Cardiac fibroblast (primary cell): ENCODE data around the gene GALNT18.

Source experiments
- DNase-seq, 2 donors: peaks; one replicate each; pipeline versions ENCODE4 v3.0.0 to v3.0.0-alpha.2; 2010; ENCODE audit warnings: low read depth in 2 of 2
- H3K4me3 ChIP-seq, 2 donors: replicated peaks in 1 of 2; 1 replicate in 1 of 2; 2 replicates in 1 of 2; pipeline ENCODE4 v1.5.1; 2011; ENCODE audit warnings: low read depth in 2 of 2, low read length in 2 of 2, mild to moderate bottlenecking in 2 of 2, moderate library complexity in 1 of 2
- CTCF ChIP-seq: IDR thresholded peaks from one replicate; pipeline ENCODE4 v1.5.1; 2011; ENCODE audit warnings: low read depth, mild to moderate bottlenecking, low read length, inconsistent platforms

GALNT18 gene

GRCh38 chr11:11384829-11385228 is 237.0 kb downstream of the GALNT18 start:
- H3K4me3 ChIP-seq: no peak overlapping the region
- no peak for DNase-seq
- no peak for TF ChIP-seq CTCF

- TF ChIP-seq CTCF: no peak
- DNase-seq: no peak
- H3K4me3 ChIP-seq: no peak overlapping the region
These were observed 237.8 kb downstream of the GALNT18 start for GRCh38 chr11:11383995-11384394.

- no peak for TF ChIP-seq CTCF
- no peak overlapping the region for H3K4me3 ChIP-seq
- DNase-seq: no peak
These were observed 238.8 kb downstream of the GALNT18 start for GRCh38 chr11:11382858-11383532.

- no peak overlapping the region for H3K4me3 ChIP-seq
- TF ChIP-seq CTCF: no peak
- DNase-seq: no peak
These were observed 240.2 kb downstream of the GALNT18 start for GRCh38 chr11:11381471-11382105.

GRCh38 chr11:11380883-11381282 is 240.9 kb downstream of the GALNT18 start:
- no peak overlapping the region for H3K4me3 ChIP-seq
- DNase-seq: no peak
- no peak for TF ChIP-seq CTCF

- no peak for DNase-seq
- no peak for TF ChIP-seq CTCF
- H3K4me3 ChIP-seq: no peak overlapping the region
These were observed 241.5 kb downstream of the GALNT18 start for GRCh38 chr11:11380340-11380739.
